ENCODE measurements around the gene IL34. TPM values are rescaled to one million over a fixed set of nuclear protein-coding genes. Genes with fewer than 3 reads are reported as not detected.

The IL34 gene
- total and polyA plus RNA-seq, 3 experiments from 2014 or later, result not detected

DNA sequence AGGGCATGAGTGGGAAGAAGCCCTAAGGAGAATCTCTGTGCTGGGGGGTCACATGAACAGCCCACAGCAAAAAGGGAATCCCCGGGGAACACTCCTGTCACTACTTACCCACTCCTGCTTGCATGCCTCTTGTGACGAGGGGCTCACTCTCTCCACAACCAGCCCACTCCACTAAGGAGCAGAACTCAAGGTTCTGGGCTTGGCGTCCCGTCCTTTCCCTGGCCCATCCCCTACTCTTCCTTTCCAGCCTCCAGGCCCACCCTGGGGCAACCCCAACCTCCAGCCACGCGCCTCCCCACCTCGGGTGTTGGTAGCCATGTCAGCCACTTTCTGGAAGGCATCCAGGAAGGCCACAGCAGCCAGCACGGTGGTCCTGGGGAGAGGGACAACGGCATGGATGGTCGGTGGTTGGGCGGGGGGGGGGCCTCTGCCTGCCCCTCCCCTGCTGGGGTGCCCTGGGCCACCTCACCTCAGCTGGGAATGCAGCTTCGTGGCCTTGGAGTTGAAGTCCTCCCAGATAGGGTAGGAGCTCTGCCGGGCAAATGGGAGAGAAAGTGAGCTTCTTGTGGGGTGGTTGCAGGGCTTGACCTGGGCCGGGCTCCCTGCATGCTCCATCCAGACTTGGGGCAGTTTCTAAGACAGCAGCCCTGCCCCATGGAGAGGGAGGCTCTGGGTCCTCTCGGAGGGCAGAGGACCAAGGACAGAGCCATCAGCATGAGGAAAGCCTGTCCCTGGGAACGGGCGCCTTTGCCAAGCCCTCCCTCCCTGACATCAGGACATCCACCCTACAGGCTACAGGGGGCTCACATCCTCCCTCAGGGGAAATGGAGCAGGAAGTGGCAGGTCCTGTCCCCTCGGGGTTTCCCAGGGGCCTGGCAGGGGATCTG is 34.4 kb downstream of the IL34 start:
- peak in 1 of 5 donors; percentile 29 for DNase-seq
- Mint-ChIP-seq H3K27me3 (peaks cover 5 to 12% of the 10 kb centered on the region in 2 donors), H3K9me3 (no peaks in the 10 kb centered on the region), H3K4me1 (peaks cover 11 to 18% (median 11%) of the 10 kb centered on the region in 3 donors), H3K4me3 (no peak overlapping the region), H3K27ac (no peak overlapping the region), H3K36me3 (no peaks in the 10 kb centered on the region)
- peaks cover 7% of the 10 kb centered on the region for H3K27me3 ChIP-seq (ENCODE audit: insufficient read depth, low read length, poor library complexity, severe bottlenecking)
- no peak overlapping the region for H3K27ac ChIP-seq (ENCODE audit: low read depth, low read length)
- ChIA-PET CTCF (interaction anchor here (0.6 to 3.3 kb wide), 3 partner anchors 12 to 89 kb away, joined by 3 to 29 read pairs (median 3); no protein-coding TSS in a partner anchor), POLR2A (no interaction called here)
- H3K4me3 ChIP-seq (ENCODE audit: low read length), result no peak overlapping the region
- H3K4me1 ChIP-seq (ENCODE audit: insufficient read depth, low read length), result no peaks in the 10 kb centered on the region
- no peaks in the 10 kb centered on the region for H3K9me3 ChIP-seq (ENCODE audit: low read length)
- no peaks in the 10 kb centered on the region for H3K36me3 ChIP-seq (ENCODE audit: insufficient read depth, low read length)

DNA sequence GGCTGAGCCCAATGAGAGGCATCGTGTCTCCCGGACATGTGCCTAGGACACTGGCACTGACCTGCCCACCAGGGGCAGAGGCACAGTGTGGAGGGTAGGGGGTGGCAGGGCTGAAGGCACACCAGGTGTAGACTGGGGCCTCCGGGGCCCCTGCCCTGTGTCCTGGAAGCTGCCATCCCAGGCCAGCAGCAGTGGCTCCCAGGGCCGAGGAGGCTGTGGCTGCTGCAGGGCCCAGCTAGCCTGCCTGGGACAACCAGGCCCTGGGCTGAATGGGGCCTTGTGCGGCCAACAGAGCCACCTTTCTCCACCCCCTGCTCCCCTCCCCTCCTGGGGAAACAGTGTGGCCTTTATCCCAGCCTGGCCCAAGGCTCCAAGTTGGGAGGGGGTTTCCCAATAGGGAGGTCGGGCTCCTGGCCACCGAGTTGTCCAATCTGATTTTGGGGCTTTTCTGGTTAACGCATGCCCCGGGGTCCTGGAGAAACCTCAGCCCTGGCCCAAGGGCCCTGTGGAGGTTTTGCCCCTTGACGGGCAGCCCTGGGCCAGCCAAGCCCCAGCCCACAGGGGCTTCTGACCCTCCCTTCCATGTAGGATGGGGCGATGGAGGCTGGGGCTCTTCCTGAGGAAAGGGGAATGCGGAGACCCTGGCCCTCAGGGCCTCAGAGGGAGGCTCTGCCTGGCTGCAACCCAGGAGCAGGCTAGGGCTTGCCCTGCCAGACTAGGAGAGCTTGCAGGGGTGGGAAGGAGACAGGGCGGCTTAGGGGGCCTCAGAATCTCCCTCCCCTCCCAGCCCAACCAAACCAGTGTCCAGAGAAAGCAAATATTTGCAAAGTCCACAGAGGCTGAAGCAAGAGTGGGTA is 35.3 kb downstream of the IL34 start:
- peaks cover 9 to 12% of the 10 kb centered on the region in 2 donors for H3K27me3 Mint-ChIP-seq
- Histone ChIP-seq H3K27me3 (ENCODE audit: insufficient read depth, low read length, poor library complexity, severe bottlenecking) (peaks cover 7% of the 10 kb centered on the region), H3K4me1 (ENCODE audit: insufficient read depth, low read length) (no peaks in the 10 kb centered on the region), H3K4me3 (ENCODE audit: low read length) (no peak overlapping the region), H3K27ac (ENCODE audit: low read depth, low read length) (no peak overlapping the region), H3K9me3 (ENCODE audit: low read length) (no peaks in the 10 kb centered on the region), H3K36me3 (ENCODE audit: insufficient read depth, low read length) (no peaks in the 10 kb centered on the region)
- ChIA-PET POLR2A (interaction anchor here (0.6 kb wide), 1 partner anchor 307 kb away, joined by 3 read pairs; no protein-coding TSS in a partner anchor), CTCF (interaction anchor here (0.6 to 3.3 kb wide), 4 partner anchors 11 to 88 kb away, joined by 3 to 29 read pairs (median 4); no protein-coding TSS in a partner anchor)
- no peaks in the 10 kb centered on the region for H3K36me3 Mint-ChIP-seq
- peaks cover 12 to 22% (median 15%) of the 10 kb centered on the region in 3 donors for H3K4me1 Mint-ChIP-seq
- H3K4me3 Mint-ChIP-seq, result no peak overlapping the region
- DNase-seq, result no peak
- no peaks in the 10 kb centered on the region for H3K9me3 Mint-ChIP-seq
- no peak overlapping the region for H3K27ac Mint-ChIP-seq

DNA sequence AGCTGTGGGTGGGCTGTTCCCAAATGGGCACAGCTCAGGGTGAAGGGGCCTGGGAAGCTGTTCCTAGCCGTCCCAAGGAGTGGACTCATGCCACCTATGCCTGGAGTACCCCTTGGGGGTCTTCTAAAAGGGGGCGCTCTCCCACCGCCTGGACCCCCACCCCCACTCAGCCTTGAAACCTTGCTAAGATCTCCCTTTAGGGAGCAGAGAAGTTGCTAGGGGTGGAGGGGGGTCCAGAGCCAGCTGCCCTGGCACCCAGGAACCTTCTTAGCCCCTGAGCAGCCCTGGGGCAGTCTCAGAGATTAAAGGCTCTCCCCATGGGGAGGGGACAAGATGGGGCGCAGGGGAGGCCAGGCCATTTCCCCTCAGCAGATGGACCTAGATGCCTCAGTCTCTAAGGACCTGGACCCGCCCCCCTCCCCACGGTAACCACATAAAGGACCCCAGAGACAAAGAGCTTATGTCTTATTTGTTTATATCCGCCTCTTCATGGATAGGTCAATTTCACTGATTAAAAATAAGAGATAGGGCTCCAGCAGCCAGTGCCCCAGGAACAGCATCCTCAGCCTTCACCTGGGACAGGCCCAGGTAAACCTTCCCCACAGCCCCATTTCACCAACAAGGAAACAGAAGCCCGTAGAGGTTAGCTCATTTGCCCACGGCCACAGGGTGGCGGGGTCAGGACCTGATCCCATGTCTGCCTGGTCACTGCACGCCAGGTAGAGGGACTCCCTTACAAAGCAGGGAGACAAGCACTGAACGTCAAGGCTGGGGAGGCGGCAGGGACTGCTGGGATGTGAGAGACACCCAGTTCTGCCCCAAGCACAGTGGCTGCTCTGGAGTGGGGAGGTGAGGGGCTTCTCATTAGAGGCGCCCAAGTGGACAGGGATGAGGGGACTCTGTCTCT is 36.1 kb downstream of the IL34 start:
- peaks cover 10 to 12% of the 10 kb centered on the region in 2 donors for H3K27me3 Mint-ChIP-seq
- peaks cover 12 to 25% (median 17%) of the 10 kb centered on the region in 3 donors for H3K4me1 Mint-ChIP-seq
- Histone ChIP-seq H3K36me3 (ENCODE audit: insufficient read depth, low read length) (no peaks in the 10 kb centered on the region), H3K27me3 (ENCODE audit: insufficient read depth, low read length, poor library complexity, severe bottlenecking) (peaks cover 7% of the 10 kb centered on the region), H3K4me1 (ENCODE audit: insufficient read depth, low read length) (no peaks in the 10 kb centered on the region), H3K27ac (ENCODE audit: low read depth, low read length) (no peak overlapping the region), H3K9me3 (ENCODE audit: low read length) (no peaks in the 10 kb centered on the region), H3K4me3 (ENCODE audit: low read length) (no peak overlapping the region)
- DNase-seq, result no peak
- ChIA-PET POLR2A (no interaction called here), CTCF (interaction anchor here (1.3 to 2.4 kb wide), 3 partner anchors 13 to 89 kb away, joined by 3 to 7 read pairs (median 4); no protein-coding TSS in a partner anchor)
- no peak overlapping the region for H3K4me3 Mint-ChIP-seq
- no peaks in the 10 kb centered on the region for H3K9me3 Mint-ChIP-seq
- H3K36me3 Mint-ChIP-seq, result no peaks in the 10 kb centered on the region
- no peak overlapping the region for H3K27ac Mint-ChIP-seq

DNA sequence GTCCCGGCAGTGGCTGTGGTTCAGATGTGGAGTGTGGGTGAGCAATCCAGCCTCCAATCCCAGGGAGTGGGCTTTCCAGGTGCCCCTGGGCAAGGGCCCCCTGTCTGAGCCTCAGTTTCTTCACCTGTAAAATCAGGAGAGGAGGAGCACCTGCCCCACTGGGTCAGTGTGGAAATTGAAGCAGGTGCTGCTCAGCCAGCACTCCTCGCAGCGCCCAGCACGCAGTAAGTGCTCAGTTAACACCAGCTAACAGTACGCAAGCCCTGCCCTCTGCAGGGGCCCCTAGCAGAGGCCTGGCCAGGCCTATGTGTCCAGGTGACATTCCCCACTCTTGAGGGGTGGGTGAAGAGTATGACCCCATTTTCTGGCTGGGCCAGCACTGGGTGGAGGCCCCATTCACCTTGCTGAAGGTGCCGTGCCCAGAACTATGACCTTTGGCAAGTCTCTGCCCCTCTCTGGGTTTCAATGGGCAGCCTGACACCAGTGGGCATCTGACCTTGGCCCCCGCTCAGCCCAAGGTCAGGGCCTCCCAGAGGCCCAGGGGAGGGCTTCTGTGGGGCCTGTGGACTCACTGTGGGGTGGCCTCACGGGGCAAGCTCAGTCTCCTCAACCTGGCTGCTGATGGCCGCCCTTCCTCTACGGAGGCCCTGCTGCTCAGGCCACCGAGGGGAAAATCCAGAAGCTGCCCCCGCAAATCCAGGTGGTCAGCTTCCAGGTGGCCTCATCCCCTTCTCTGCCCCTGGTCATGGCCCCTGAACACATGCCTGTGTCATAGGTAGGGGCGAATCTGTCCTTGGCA is 37.0 kb downstream of the IL34 start:
- H3K9me3 ChIP-seq (ENCODE audit: low read length), result no peaks in the 10 kb centered on the region
- H3K27ac ChIP-seq (ENCODE audit: low read depth, low read length), result no peak overlapping the region
- no peaks in the 10 kb centered on the region for H3K36me3 ChIP-seq (ENCODE audit: insufficient read depth, low read length)
- peaks cover 7% of the 10 kb centered on the region for H3K27me3 ChIP-seq (ENCODE audit: insufficient read depth, low read length, poor library complexity, severe bottlenecking)
- CTCF ChIA-PET, result interaction anchor here (2.4 kb wide), 1 partner anchor 88 kb away, joined by 7 read pairs; no protein-coding TSS in a partner anchor
- Mint-ChIP-seq H3K4me3 (no peak overlapping the region), H3K9me3 (no peaks in the 10 kb centered on the region), H3K27ac (no peak overlapping the region), H3K4me1 (peaks cover 11 to 24% (median 15%) of the 10 kb centered on the region in 3 donors), H3K36me3 (no peaks in the 10 kb centered on the region), H3K27me3 (peaks cover 10 to 12% of the 10 kb centered on the region in 2 donors)
- H3K4me3 ChIP-seq (ENCODE audit: low read length), result no peak overlapping the region
- POLR2A ChIA-PET, result interaction anchor here (0.5 kb wide), 1 partner anchor 50 kb away, joined by 3 read pairs; no protein-coding TSS in a partner anchor
- DNase-seq, result no peak
- H3K4me1 ChIP-seq (ENCODE audit: insufficient read depth, low read length), result no peaks in the 10 kb centered on the region

DNA sequence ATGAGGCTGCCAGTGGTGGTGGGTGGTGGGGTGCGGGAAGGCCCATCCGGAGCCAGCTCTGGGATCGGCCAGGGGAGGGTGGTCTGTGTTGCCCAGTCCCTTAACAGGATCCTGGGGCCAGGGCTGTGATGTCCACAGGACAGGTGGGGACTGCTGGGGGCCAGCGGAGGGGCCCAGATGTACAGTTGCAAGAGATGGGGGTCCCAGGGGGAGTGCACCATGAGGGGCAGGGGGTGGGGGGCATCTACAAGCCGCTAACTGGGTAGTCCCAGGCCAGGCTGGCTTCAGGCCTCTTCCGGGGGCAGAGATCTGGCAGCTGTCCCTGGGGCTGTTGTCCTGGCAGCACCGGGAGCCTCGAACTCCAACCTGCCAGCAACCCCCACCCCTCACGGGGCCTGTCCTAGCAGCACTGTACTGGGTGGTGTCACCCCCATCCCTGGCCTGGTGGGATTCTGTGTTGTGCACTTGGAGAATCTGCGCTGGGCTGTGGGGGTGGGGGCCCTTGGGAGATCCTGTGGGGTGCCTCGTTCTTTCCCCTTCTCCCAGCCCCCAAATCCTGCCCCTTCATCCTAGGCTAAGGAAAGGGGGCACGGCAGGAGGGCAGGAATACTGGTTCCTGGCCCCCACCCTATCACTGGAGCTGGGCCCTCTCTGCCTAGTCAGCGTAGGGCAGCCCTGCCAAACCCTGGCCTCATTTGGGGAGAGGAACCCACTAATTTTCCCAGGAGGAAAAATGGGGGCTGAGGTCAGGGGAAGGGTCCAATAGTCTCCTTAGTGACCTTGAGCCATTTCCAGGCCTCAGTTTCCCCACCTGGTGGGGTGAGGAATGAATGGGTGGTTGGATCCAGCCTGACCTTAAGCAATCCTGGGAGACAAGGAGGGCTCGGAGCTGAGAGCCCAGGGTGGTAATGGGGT is 38.0 kb downstream of the IL34 start:
- Mint-ChIP-seq H3K9me3 (no peaks in the 10 kb centered on the region), H3K4me3 (peak overlapping the region in 4 of 7 donors; percentile 31 to 52 (median 49)), H3K27ac (peak overlapping the region in 1 of 8 donors; percentile 24), H3K27me3 (peaks cover 10 to 12% of the 10 kb centered on the region in 2 donors), H3K36me3 (peaks cover 0 to 1% (median 0%) of the 10 kb centered on the region in 3 donors), H3K4me1 (peaks cover 6 to 15% (median 6%) of the 10 kb centered on the region in 3 donors)
- H3K27ac ChIP-seq (ENCODE audit: low read depth, low read length), result no peak overlapping the region
- CTCF ChIA-PET, result interaction anchor here (2.4 kb wide), 1 partner anchor 87 kb away, joined by 7 read pairs; no protein-coding TSS in a partner anchor
- peaks cover 7% of the 10 kb centered on the region for H3K27me3 ChIP-seq (ENCODE audit: insufficient read depth, low read length, poor library complexity, severe bottlenecking)
- POLR2A ChIA-PET, result no interaction called here
- no peaks in the 10 kb centered on the region for H3K4me1 ChIP-seq (ENCODE audit: insufficient read depth, low read length)
- no peak for DNase-seq
- H3K4me3 ChIP-seq (ENCODE audit: low read length), result no peak overlapping the region
- H3K36me3 ChIP-seq (ENCODE audit: insufficient read depth, low read length), result no peaks in the 10 kb centered on the region
- no peaks in the 10 kb centered on the region for H3K9me3 ChIP-seq (ENCODE audit: low read length)

DNA sequence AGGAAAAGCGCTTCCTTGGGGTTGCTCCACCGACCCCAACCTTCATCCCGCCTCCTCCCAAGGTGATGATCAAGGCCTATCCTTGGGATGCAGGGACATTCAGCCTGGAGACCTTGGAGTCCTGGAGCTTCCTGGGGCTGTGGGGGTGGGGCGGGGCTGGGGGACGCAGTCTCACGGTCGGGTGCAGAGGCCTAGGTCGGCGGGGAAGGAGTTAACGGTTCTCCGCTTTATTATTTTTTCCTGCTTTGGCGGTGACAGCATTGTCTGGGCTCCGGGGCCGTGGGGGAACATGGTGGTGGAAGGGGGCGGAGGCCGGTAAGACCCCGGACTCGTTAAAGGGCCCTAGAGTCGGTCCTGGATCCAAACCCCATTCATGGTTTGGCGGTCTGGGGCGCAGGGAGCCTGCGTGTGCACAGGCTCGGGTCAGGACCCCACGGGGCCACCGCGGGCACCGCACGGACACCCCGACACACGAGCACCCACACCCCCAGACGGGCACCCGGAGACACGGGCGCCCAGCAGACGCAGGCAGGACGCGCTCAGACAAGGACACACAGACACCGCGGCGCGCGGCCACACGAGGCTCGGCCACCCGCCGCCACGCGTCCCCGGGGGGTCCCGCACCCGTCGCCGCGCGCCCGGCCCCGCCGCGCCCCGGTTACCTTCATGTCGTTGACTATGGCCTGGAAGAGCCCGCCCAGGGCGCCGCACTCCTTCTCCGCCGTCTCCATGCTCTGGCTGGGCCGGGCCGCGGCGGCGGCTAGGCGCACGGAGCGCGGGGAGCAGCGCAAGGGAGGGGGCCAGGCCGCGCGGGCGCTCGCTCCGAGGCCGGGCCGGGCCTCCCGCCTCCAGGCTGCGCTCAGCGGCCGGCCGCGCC is 38.9 kb downstream of the IL34 start:
- no peaks in the 10 kb centered on the region for H3K4me1 ChIP-seq (ENCODE audit: insufficient read depth, low read length)
- no peaks in the 10 kb centered on the region for H3K9me3 ChIP-seq (ENCODE audit: low read length)
- no peak overlapping the region for H3K4me3 ChIP-seq (ENCODE audit: low read length)
- peaks cover 6 to 14% (median 6%) of the 10 kb centered on the region in 3 donors for H3K4me1 Mint-ChIP-seq
- DNase-seq, result peak in 1 of 5 donors; percentile 35
- no peaks in the 10 kb centered on the region for H3K9me3 Mint-ChIP-seq
- ChIA-PET CTCF (interaction anchor here (2.4 kb wide), 1 partner anchor 86 kb away, joined by 7 read pairs; no protein-coding TSS in a partner anchor), POLR2A (no interaction called here)
- no peak overlapping the region for H3K27ac Mint-ChIP-seq
- peak overlapping the region in 3 of 7 donors; percentile 31 to 52 (median 47) for H3K4me3 Mint-ChIP-seq
- peaks cover 10 to 12% of the 10 kb centered on the region in 2 donors for H3K27me3 Mint-ChIP-seq
- H3K36me3 ChIP-seq (ENCODE audit: insufficient read depth, low read length), result no peaks in the 10 kb centered on the region
- H3K27ac ChIP-seq (ENCODE audit: low read depth, low read length), result no peak overlapping the region
- H3K36me3 Mint-ChIP-seq, result peaks cover 0 to 1% (median 0%) of the 10 kb centered on the region in 3 donors
- H3K27me3 ChIP-seq (ENCODE audit: insufficient read depth, low read length, poor library complexity, severe bottlenecking), result peaks cover 7% of the 10 kb centered on the region

All from CD8-positive, alpha-beta memory T cell (primary cell).